Measurements from ENCODE around the gene GALNT14. TPM values are rescaled to one million over a fixed set of nuclear protein-coding genes. Genes with fewer than 3 reads are reported as not detected.

The GALNT14 gene
- polyA plus RNA-seq, 4 donors: 4.9 to 47.3 (median 34.2) TPM

- DNase-seq (ENCODE audit: low read depth in 4 of 4, low spot score in 3 of 4): no peak
Measured at GRCh38 chr2:30981510-30981909, 156.7 kb downstream of the GALNT14 start.

DNA sequence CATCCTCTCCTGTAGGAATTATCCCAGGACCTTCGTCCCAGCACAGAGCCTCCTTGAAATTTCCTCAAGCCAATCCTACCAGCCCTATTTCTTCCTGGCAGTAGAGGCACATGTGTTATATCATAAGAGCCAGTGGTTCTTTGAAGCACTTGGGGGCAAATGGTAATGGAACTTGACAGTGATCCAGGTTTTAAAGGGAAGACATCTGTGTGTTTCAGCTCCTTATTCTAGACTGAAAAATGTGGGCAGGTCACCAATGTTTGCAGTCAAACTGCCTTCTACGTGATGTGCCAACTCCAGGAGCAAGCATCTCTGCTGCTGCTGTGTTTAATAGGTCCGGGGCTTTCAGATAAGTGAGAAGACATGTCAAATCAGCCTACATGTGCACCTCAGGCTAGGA is 157.1 kb downstream of the GALNT14 start:
- no peak for DNase-seq (ENCODE audit: low read depth in 4 of 4, low spot score in 3 of 4)

DNA sequence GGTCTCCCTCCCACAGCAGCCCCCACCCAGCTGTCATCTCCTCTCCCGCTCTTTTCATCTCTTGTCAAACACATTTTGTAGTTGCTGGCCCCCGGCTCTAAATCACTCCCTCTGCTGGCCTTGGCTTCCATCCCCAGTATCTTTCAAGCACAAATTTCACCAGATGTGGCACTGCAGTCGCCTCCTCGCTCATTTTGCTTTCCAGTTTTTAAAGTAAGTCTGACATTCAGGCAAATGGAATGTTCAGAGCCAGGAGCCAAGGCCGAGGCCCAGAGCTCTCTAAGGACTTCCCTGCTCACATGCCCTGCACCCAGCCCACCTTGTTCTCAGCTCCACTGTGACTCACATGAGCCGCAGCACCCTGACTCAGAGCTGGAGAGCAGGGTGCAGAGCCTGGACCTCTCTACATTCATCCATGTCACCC is 158.4 kb downstream of the GALNT14 start:
- no peak for DNase-seq (ENCODE audit: low read depth in 4 of 4, low spot score in 3 of 4)

GRCh38 chr2:30978854-30979253 is 159.4 kb downstream of the GALNT14 start:
- DNase-seq (ENCODE audit: low read depth in 4 of 4, low spot score in 3 of 4): no peak

DNA sequence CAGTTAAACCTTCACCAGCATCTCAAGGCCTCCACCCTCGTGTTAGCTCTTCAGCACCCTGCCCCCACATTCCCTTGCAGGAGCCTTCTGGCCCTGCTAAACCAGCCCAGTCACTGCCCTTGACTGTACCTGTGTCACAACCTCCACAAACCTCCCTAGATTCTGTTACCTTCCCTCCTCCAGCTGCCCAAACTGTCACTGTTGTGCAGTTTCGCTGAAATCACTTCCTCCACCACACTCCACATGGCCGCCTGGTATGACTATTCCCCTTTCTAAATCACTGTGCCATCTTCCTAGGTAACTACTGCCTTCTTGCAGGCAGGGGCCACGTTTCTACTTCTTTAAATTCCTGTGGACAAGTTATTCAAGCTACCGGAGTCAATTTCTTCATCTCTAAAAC is 160.2 kb downstream of the GALNT14 start:
- no peak for DNase-seq (ENCODE audit: low read depth in 4 of 4, low spot score in 3 of 4)

GRCh38 chr2:30975156-30975555 is 163.1 kb downstream of the GALNT14 start:
- DNase-seq (ENCODE audit: low read depth in 4 of 4, low spot score in 3 of 4): no peak

- DNase-seq (ENCODE audit: low read depth in 4 of 4, low spot score in 3 of 4): no peak
Measured at GRCh38 chr2:30974554-30974953, 163.7 kb downstream of the GALNT14 start.

- no peak for DNase-seq (ENCODE audit: low read depth in 4 of 4, low spot score in 3 of 4)
Measured at GRCh38 chr2:30974092-30974491, 164.1 kb downstream of the GALNT14 start.

- no peak for DNase-seq (ENCODE audit: low read depth in 4 of 4, low spot score in 3 of 4)
Measured at GRCh38 chr2:30971231-30972025, 166.8 kb downstream of the GALNT14 start.

- DNase-seq (ENCODE audit: low read depth in 4 of 4, low spot score in 3 of 4): no peak
Measured at GRCh38 chr2:30968660-30969397, 169.4 kb downstream of the GALNT14 start.

DNA sequence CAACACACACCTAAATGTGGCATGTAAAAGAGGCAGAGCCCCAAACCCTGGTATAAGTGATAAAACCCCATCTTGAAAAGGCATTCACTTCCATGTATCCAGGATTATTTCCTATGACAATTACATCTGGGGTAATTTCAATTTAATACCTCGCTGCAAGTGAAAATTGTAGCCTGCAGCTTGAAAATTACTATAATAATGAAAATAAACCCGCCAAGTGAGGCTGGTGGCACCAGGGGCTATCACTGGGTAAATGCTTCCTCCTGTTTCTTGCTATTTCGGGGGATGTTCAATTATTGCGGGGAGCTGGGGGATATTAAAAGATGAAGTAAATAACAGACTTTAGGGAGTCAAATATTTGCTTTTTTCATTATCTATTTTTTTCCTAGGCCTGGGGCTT is 171.5 kb downstream of the GALNT14 start:
- no peak for DNase-seq (ENCODE audit: low read depth in 4 of 4, low spot score in 3 of 4)

GRCh38 chr2:30965022-30965531 is 173.2 kb downstream of the GALNT14 start:
- DNase-seq (ENCODE audit: low read depth in 4 of 4, low spot score in 3 of 4): no peak

DNA sequence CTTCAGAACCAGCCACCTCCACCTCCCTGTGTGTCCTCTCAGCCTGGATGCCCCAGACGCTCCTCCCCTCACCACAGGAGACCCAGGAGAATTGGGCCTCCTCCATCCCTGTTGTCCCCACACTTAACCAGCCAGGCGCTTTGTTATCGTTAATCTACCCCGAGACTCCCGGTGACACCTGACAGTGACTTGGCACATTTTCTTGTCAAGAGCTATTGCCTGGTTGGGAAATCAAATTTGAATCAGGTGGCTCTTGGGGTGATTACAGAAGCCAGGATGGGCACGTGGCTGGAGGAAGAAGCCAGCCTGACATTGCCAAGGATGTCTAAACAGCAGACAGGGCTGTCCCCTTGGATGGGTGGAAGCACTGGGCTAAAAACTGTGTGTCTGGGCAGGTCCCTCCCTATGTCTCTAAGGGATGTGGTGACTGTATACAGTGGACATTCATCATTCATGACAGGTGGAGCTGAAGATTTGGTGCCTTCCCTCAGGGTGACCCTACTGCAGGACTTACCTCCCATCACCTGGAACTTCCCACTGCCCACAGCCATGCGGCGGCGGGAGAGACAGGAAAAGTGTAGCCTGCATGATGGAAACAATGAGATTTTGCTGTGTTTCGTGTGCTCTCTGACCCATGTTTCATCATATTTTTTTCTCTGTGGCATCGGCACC is 173.8 kb downstream of the GALNT14 start:
- DNase-seq (ENCODE audit: low read depth in 4 of 4, low spot score in 3 of 4): no peak

DNA sequence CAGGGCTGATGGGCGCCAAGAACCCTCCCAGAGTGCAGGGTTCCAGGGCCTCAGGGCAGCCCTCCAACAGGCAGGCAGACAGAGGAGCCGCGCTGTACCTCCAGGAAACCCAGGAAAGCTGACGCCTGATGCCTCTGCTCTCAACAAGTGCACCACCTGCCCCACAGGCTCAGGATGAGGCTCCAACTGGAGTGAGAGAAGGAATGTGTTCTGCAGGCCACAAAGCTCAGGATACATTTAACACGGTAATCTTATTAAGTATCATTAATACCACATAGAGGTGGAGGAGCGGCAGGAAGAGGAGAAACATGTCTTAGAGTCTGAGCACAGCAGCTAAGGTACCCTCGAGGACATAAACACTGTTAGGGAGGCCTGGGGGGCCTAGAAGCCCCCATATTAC is 175.1 kb downstream of the GALNT14 start:
- DNase-seq (ENCODE audit: low read depth in 4 of 4, low spot score in 3 of 4): no peak

- DNase-seq (ENCODE audit: low read depth in 4 of 4, low spot score in 3 of 4): no peak
Measured at GRCh38 chr2:30960213-30960612, 178.0 kb downstream of the GALNT14 start.

DNA sequence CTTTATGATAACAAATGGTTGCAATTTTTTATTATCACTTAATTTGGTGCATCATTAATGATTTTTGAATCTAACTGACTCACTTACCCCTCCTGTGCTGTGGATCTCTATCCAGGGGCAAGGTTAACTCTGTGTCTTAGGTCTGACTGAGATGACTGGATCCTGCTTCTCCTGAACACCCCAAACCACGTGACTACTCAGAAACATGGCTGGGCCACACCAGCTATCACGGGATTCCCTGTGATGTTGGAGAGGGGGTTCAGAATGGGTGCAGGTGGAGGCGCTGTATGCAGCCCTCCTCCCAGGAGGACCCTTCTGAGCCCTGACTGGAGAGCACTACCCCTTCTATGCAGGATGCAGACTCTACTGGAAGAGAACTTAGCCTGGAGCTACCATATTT is 178.6 kb downstream of the GALNT14 start:
- DNase-seq (ENCODE audit: low read depth in 4 of 4, low spot score in 3 of 4): no peak

DNA sequence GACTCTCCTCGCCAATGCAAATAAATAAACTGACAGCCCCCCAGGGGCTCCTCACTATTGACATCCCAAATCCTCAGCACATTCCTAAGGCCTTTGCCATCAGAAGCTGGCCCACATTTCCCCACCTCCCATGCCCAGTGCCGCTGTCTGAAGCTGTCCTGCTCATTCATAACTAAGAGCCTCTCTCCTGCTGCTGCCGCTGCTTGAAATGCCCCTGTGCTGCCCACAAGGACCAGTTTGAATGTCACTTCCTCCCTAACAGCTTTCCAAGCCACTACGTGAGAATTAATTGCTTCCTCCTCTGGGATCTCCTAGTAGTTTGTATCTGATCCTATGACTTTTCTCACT is 179.3 kb downstream of the GALNT14 start:
- no peak for DNase-seq (ENCODE audit: low read depth in 4 of 4, low spot score in 3 of 4)

- DNase-seq (ENCODE audit: low read depth in 4 of 4, low spot score in 3 of 4): no peak
Measured at GRCh38 chr2:30958193-30958917, 179.9 kb downstream of the GALNT14 start.

DNA sequence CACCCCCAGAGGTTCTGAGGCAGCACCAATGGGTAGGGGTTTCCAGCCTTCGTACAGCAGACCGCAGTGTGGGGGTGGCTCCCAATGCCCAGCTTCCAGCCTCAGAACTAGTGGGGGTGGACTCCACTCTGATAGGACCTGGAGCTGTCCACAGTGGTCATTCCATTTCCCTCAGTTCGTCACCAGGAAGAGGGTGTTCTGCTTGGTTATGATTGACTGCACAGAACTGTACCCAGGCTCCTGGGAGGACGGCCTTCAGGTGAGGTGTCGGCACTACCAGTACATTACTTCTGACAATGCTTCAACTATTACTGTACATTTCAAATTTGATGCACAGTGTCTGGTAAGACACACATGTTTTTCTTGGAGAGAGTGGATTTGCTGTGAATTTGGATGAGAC is 180.6 kb downstream of the GALNT14 start:
- no peak for DNase-seq (ENCODE audit: low read depth in 4 of 4, low spot score in 3 of 4)

DNA sequence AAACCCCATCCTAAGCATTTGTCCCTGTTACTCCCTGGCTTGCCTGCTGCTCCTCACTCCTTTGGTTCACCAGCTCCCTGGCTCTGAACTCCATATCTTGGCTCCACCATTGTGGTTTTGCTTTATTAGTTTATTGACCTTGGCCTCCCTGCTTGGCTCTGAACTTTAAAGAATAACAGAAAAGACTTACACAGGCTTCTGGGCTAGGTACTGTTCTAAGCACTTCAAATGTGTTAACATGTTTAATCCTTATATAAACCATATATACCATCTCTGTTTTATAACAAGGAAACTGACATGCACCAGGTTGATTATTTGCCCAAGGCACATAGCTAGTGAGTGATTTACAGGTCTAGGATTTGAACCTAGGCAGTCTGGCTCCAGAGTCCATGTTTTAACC is 181.2 kb downstream of the GALNT14 start:
- no peak for DNase-seq (ENCODE audit: low read depth in 4 of 4, low spot score in 3 of 4)

All from left renal pelvis (tissue), 4 donors.